K562 (cell line): ENCODE results near the gene KIR2DL3. TPM values are rescaled to one million over a fixed set of nuclear protein-coding genes. Genes with fewer than 3 reads are reported as not detected.

ENCODE experiments used
- polyA plus RNA-seq, 8 experiments: library from polyadenylated mRNA; depleted of rRNA in 4 of 8; stranded (reverse) in 5 of 8; unstranded in 3 of 8; fragments of >200 nt; fragmentation: Nextera tagmentation in 2 of 8; fragmentation: Illumina TruSeq in 1 of 8; extraction: Ambion mirVana in 2 of 8; extraction: Trizol in 1 of 8; gene quantifications; 2 replicates each; pipeline versions ENCODE4 v1.2.1 to v1.2.3, GENCODE V29; 2011 to 2014; ENCODE audit warnings: inconsistent platforms in 1 of 8, missing spikeins in 1 of 8
- small RNA-seq: library from RNA; depleted of rRNA; stranded (forward); fragments of <200 nt; gene quantifications from one replicate; pipeline ENCODE3, GENCODE V24; 2014
- total RNA-seq, 7 experiments: library from RNA; depleted of rRNA in 6 of 7; stranded (reverse); fragments of >200 nt in 6 of 7; fragmentation: Illumina TruSeq in 2 of 7; extraction: Trizol in 2 of 7; gene quantifications; 2 replicates each; pipeline versions ENCODE4 v1.2.1 to v1.2.3, GENCODE V29; 2011 to 2021; ENCODE audit warnings: low replicate concordance in 1 of 7

The KIR2DL3 gene
- total and polyA plus RNA-seq, 9 of the 15 experiments (the other 6 are each of a cell fraction or from before 2014, with no cell fraction given): not detected

Small RNAs within 50 kb of the gene (small RNA-seq; reads per million reads assigned to genes)
- gene AC245128.2: not detected
- not detected for gene KIR3DP1

Other genes starting within 250 kb of the KIR2DL3 start
Only the 7 nearest of the 15 such genes appear.
- not detected in 2 replicates for gene LILRB1, start 108.0 kb upstream of the KIR2DL3 start, total RNA-seq (2014; rRNA removed)
- gene LILRB1, start 108.0 kb upstream of the KIR2DL3 start, total RNA-seq (2014; rRNA removed; fragmentation: Illumina TruSeq; extraction: Trizol): not detected in 2 replicates
- gene LILRB1, start 108.0 kb upstream of the KIR2DL3 start, total RNA-seq (2015; rRNA removed; fragmentation: Illumina TruSeq; extraction: Trizol): not detected in 2 replicates
- not detected in 2 replicates for gene LILRB1, start 108.0 kb upstream of the KIR2DL3 start, total RNA-seq (2021)
- gene LILRB1, start 108.0 kb upstream of the KIR2DL3 start, polyA plus RNA-seq (2011; rRNA removed): not detected in 2 replicates
- not detected in 2 replicates for gene LILRB1, start 108.0 kb upstream of the KIR2DL3 start, polyA plus RNA-seq (2014; fragmentation: Illumina TruSeq; extraction: Trizol)
- not detected for gene LILRB1, start 108.0 kb upstream of the KIR2DL3 start, polyA plus RNA-seq (2014; fragmentation: Nextera tagmentation; extraction: Ambion mirVana)
- not detected in 2 replicates for gene LILRB1, start 108.0 kb upstream of the KIR2DL3 start, polyA plus RNA-seq (2014; rRNA removed)
- gene LILRB4, start 75.5 kb upstream of the KIR2DL3 start, total RNA-seq (2014; rRNA removed): not detected in 2 replicates
- not detected in 2 replicates for gene LILRB4, start 75.5 kb upstream of the KIR2DL3 start, total RNA-seq (2014; rRNA removed; fragmentation: Illumina TruSeq; extraction: Trizol)
- gene LILRB4, start 75.5 kb upstream of the KIR2DL3 start, total RNA-seq (2015; rRNA removed; fragmentation: Illumina TruSeq; extraction: Trizol): not detected in 2 replicates
- gene LILRB4, start 75.5 kb upstream of the KIR2DL3 start, total RNA-seq (2021): not detected in 2 replicates
- not detected in 2 replicates for gene LILRB4, start 75.5 kb upstream of the KIR2DL3 start, polyA plus RNA-seq (2011; rRNA removed)
- not detected in 2 replicates for gene LILRB4, start 75.5 kb upstream of the KIR2DL3 start, polyA plus RNA-seq (2014; fragmentation: Illumina TruSeq; extraction: Trizol)
- not detected for gene LILRB4, start 75.5 kb upstream of the KIR2DL3 start, polyA plus RNA-seq (2014; fragmentation: Nextera tagmentation; extraction: Ambion mirVana)
- not detected in 2 replicates for gene LILRB4, start 75.5 kb upstream of the KIR2DL3 start, polyA plus RNA-seq (2014; rRNA removed)
- gene KIR3DL3, start 14.1 kb upstream of the KIR2DL3 start, total RNA-seq (2014; rRNA removed): not detected in 2 replicates
- gene KIR3DL3, start 14.1 kb upstream of the KIR2DL3 start, total RNA-seq (2014; rRNA removed; fragmentation: Illumina TruSeq; extraction: Trizol): not detected in 2 replicates
- not detected in 2 replicates for gene KIR3DL3, start 14.1 kb upstream of the KIR2DL3 start, total RNA-seq (2015; rRNA removed; fragmentation: Illumina TruSeq; extraction: Trizol)
- not detected in 2 replicates for gene KIR3DL3, start 14.1 kb upstream of the KIR2DL3 start, total RNA-seq (2021)
- gene KIR3DL3, start 14.1 kb upstream of the KIR2DL3 start, polyA plus RNA-seq (2011; rRNA removed): not detected in 2 replicates
- gene KIR3DL3, start 14.1 kb upstream of the KIR2DL3 start, polyA plus RNA-seq (2014; fragmentation: Illumina TruSeq; extraction: Trizol): not detected in 2 replicates
- under 1 TPM in 1 of 2 experiments, not detected in 1; 0.11 TPM for gene KIR3DL3, start 14.1 kb upstream of the KIR2DL3 start, polyA plus RNA-seq (2014; fragmentation: Nextera tagmentation; extraction: Ambion mirVana)
- not detected in 2 replicates for gene KIR3DL3, start 14.1 kb upstream of the KIR2DL3 start, polyA plus RNA-seq (2014; rRNA removed)
- gene KIR2DL1, start 31.3 kb downstream of the KIR2DL3 start, total RNA-seq (2014; rRNA removed): not detected in 2 replicates
- not detected in 2 replicates for gene KIR2DL1, start 31.3 kb downstream of the KIR2DL3 start, total RNA-seq (2014; rRNA removed; fragmentation: Illumina TruSeq; extraction: Trizol)
- not detected in 2 replicates for gene KIR2DL1, start 31.3 kb downstream of the KIR2DL3 start, total RNA-seq (2015; rRNA removed; fragmentation: Illumina TruSeq; extraction: Trizol)
- gene KIR2DL1, start 31.3 kb downstream of the KIR2DL3 start, total RNA-seq (2021): not detected in 2 replicates
- not detected in 2 replicates for gene KIR2DL1, start 31.3 kb downstream of the KIR2DL3 start, polyA plus RNA-seq (2011; rRNA removed)
- gene KIR2DL1, start 31.3 kb downstream of the KIR2DL3 start, polyA plus RNA-seq (2014; fragmentation: Illumina TruSeq; extraction: Trizol): not detected in 2 replicates
- not detected for gene KIR2DL1, start 31.3 kb downstream of the KIR2DL3 start, polyA plus RNA-seq (2014; fragmentation: Nextera tagmentation; extraction: Ambion mirVana)
- not detected in 2 replicates for gene KIR2DL1, start 31.3 kb downstream of the KIR2DL3 start, polyA plus RNA-seq (2014; rRNA removed)
- not detected in 2 replicates for gene KIR2DL4, start 65.1 kb downstream of the KIR2DL3 start, total RNA-seq (2014; rRNA removed)
- gene KIR2DL4, start 65.1 kb downstream of the KIR2DL3 start, total RNA-seq (2014; rRNA removed; fragmentation: Illumina TruSeq; extraction: Trizol): not detected in 2 replicates
- gene KIR2DL4, start 65.1 kb downstream of the KIR2DL3 start, total RNA-seq (2015; rRNA removed; fragmentation: Illumina TruSeq; extraction: Trizol): not detected in 2 replicates
- not detected in 2 replicates for gene KIR2DL4, start 65.1 kb downstream of the KIR2DL3 start, total RNA-seq (2021)
- not detected in 2 replicates for gene KIR2DL4, start 65.1 kb downstream of the KIR2DL3 start, polyA plus RNA-seq (2011; rRNA removed)
- gene KIR2DL4, start 65.1 kb downstream of the KIR2DL3 start, polyA plus RNA-seq (2014; fragmentation: Illumina TruSeq; extraction: Trizol): not detected in 2 replicates
- not detected for gene KIR2DL4, start 65.1 kb downstream of the KIR2DL3 start, polyA plus RNA-seq (2014; fragmentation: Nextera tagmentation; extraction: Ambion mirVana)
- not detected in 2 replicates for gene KIR2DL4, start 65.1 kb downstream of the KIR2DL3 start, polyA plus RNA-seq (2014; rRNA removed)
- not detected in 2 replicates for gene KIR3DL1, start 78.0 kb downstream of the KIR2DL3 start, total RNA-seq (2014; rRNA removed)
- gene KIR3DL1, start 78.0 kb downstream of the KIR2DL3 start, total RNA-seq (2014; rRNA removed; fragmentation: Illumina TruSeq; extraction: Trizol): not detected in 2 replicates
- gene KIR3DL1, start 78.0 kb downstream of the KIR2DL3 start, total RNA-seq (2015; rRNA removed; fragmentation: Illumina TruSeq; extraction: Trizol): not detected in 2 replicates
- gene KIR3DL1, start 78.0 kb downstream of the KIR2DL3 start, total RNA-seq (2021): not detected in 2 replicates
- gene KIR3DL1, start 78.0 kb downstream of the KIR2DL3 start, polyA plus RNA-seq (2011; rRNA removed): not detected in 2 replicates
- gene KIR3DL1, start 78.0 kb downstream of the KIR2DL3 start, polyA plus RNA-seq (2014; fragmentation: Illumina TruSeq; extraction: Trizol): not detected in 2 replicates
- not detected for gene KIR3DL1, start 78.0 kb downstream of the KIR2DL3 start, polyA plus RNA-seq (2014; fragmentation: Nextera tagmentation; extraction: Ambion mirVana)
- not detected in 2 replicates for gene KIR3DL1, start 78.0 kb downstream of the KIR2DL3 start, polyA plus RNA-seq (2014; rRNA removed)
- not detected in 2 replicates for gene KIR2DS4, start 94.2 kb downstream of the KIR2DL3 start, total RNA-seq (2014; rRNA removed)
- not detected in 2 replicates for gene KIR2DS4, start 94.2 kb downstream of the KIR2DL3 start, total RNA-seq (2014; rRNA removed; fragmentation: Illumina TruSeq; extraction: Trizol)
- not detected in 2 replicates for gene KIR2DS4, start 94.2 kb downstream of the KIR2DL3 start, total RNA-seq (2015; rRNA removed; fragmentation: Illumina TruSeq; extraction: Trizol)
- gene KIR2DS4, start 94.2 kb downstream of the KIR2DL3 start, total RNA-seq (2021): not detected in 2 replicates
- gene KIR2DS4, start 94.2 kb downstream of the KIR2DL3 start, polyA plus RNA-seq (2011; rRNA removed): not detected in 2 replicates
- not detected in 2 replicates for gene KIR2DS4, start 94.2 kb downstream of the KIR2DL3 start, polyA plus RNA-seq (2014; fragmentation: Illumina TruSeq; extraction: Trizol)
- not detected for gene KIR2DS4, start 94.2 kb downstream of the KIR2DL3 start, polyA plus RNA-seq (2014; fragmentation: Nextera tagmentation; extraction: Ambion mirVana)
- not detected in 2 replicates for gene KIR2DS4, start 94.2 kb downstream of the KIR2DL3 start, polyA plus RNA-seq (2014; rRNA removed)